ENCODE measurements around the gene EHF. TPM values are rescaled to one million over a fixed set of nuclear protein-coding genes. Genes with fewer than 3 reads are reported as not detected.

Gene EHF
- total and polyA plus RNA-seq, 2 of the 13 experiments (the other 11 are each of a cell fraction or from before 2014, with no cell fraction given) = 0.04 to 0.46 TPM

DNA sequence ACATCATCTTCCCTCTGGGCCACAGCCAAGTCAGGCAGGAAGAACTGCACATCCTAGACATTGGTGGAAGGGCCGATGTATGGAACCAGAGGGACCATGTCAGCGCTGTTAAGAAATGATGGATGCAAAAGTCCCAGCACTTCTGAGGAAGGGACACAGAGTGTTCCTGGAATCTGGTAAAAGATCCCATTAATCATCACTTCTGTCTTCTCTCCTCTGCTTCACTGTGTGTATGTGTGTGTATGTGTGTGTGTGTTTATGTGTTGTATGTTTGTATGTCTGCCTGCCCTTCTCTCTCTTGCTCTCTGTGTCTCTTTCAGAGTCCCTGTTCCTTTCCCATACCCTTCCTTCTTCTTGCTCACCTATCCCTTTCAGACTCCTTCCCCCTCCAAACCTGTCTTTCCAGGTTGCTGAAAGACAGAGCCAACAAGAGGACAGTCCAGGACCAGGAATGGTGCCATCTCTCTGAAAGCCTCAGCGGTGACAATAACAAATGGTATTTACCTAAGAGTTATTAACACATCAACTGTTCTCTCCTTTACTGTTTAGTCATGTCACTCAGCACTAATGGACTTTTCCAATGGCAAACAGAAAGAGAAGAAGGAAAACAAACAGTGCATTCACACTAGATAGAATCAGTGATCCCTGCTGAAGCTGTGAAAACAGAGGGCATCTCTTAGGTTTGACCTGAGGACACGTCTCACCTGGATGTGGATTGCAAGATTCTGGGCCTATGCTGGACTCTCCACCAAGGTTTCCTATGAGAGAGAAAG lies 47.1 kb downstream of the EHF start (continued):
- TF ChIP-seq IRX3 (CRISPR knock-in tag; IDR thresholded peaks at IDR 0.05; ENCODE audit: borderline replicate concordance, low read depth) = no peak
- peak; percentile 91 for TF ChIP-seq PAXIP1 (CRISPR knock-in tag; conservative IDR thresholded peaks at IDR 0.05)
- no peak for TF ChIP-seq IKZF1 (IDR thresholded peaks at IDR 0.05)
- TF ChIP-seq THAP11 (CRISPR knock-in tag; IDR thresholded peaks at IDR 0.05) = peak; percentile 64
- TF ChIP-seq TMF1 (CRISPR knock-in tag; IDR thresholded peaks at IDR 0.05; ENCODE audit: low read depth) = no peak
- TF ChIP-seq ATF2 (CRISPR knock-in tag; IDR thresholded peaks at IDR 0.05) = peak; percentile 76
- TF ChIP-seq KDM5B (CRISPR knock-in tag; IDR thresholded peaks at IDR 0.05; ENCODE audit: borderline replicate concordance) = no peak
- no peak for TF ChIP-seq CHD2 (IDR thresholded peaks at IDR 0.05; ENCODE audit: low read depth, low read length)
- peak; percentile 98 for TF ChIP-seq HDAC2 (CRISPR knock-in tag; IDR thresholded peaks at IDR 0.05)
- peak; percentile 93 for TF ChIP-seq GATAD2A (CRISPR knock-in tag; IDR thresholded peaks at IDR 0.05)
- no peak for TF ChIP-seq ZNF7 (CRISPR knock-in tag; IDR thresholded peaks at IDR 0.05)
- TF ChIP-seq ZNF598 (CRISPR knock-in tag; IDR thresholded peaks at IDR 0.05; ENCODE audit: borderline replicate concordance) = no peak
- peak; percentile 78 for TF ChIP-seq HDAC1 (CRISPR knock-in tag; IDR thresholded peaks at IDR 0.05)
- TF ChIP-seq ZBTB8A (CRISPR knock-in tag; IDR thresholded peaks at IDR 0.05; ENCODE audit: borderline replicate concordance, low read depth) = no peak
- TF ChIP-seq KLF13 (CRISPR knock-in tag; IDR thresholded peaks at IDR 0.05) = no peak
- peak; percentile 78; the same call in 1 of the 2 replicates for TF ChIP-seq GATA4 (IDR thresholded peaks at IDR 0.05; ENCODE audit: borderline replicate concordance, low read depth)
- peak; percentile 82 for TF ChIP-seq TCF7 (IDR thresholded peaks at IDR 0.05; ENCODE audit: low read depth)
- peak in 1 of 2 experiments; percentile 39; a peak in 1 of 4 replicates for TF ChIP-seq HMGXB4 (CRISPR knock-in tag; IDR thresholded peaks at IDR 0.05; ENCODE audit: borderline replicate concordance in 1 of 2, low read depth in 1 of 2)
- TF ChIP-seq SRSF9 (IDR thresholded peaks at IDR 0.05; ENCODE audit: borderline replicate concordance, insufficient read depth, low read depth, low read length, poor library complexity, severe bottlenecking) = no peak
- no peak for TF ChIP-seq HNRNPH1 (optimal IDR thresholded peaks at IDR 0.05; ENCODE audit: low read depth, low read length)
- TF ChIP-seq MTERF4 (CRISPR knock-in tag; IDR thresholded peaks at IDR 0.05) = no peak
- TF ChIP-seq TBX2 (CRISPR knock-in tag; IDR thresholded peaks at IDR 0.05; ENCODE audit: borderline replicate concordance) = peak; percentile 100

Measured in HepG2 (cell line).